Epithelial cell of proximal tubule (primary cell): ENCODE results near the gene LRRC3C. TPM values are rescaled to one million over a fixed set of nuclear protein-coding genes. Genes with fewer than 3 reads are reported as not detected.
"Not testable (repeated sequence)": the region's sequence is repeated elsewhere in the genome, so short reads cannot be mapped to it uniquely, and the experiment has no call there.

Experiments used
- DNase-seq: peaks from one replicate; pipeline ENCODE4 v3.0.0-alpha.2; 2011; ENCODE audit warnings: low read depth
- H3K4me3 ChIP-seq: 2 replicates; pipeline ENCODE4 v1.5.1; 2011; ENCODE audit warnings: low read depth, mild to moderate bottlenecking, low read length
- CTCF ChIP-seq: conservative IDR thresholded peaks from 2 replicates; pipeline ENCODE4 v1.5.1; 2012; ENCODE audit warnings: low read depth, mild to moderate bottlenecking, low read length
- total RNA-seq: library from RNA; depleted of rRNA; stranded (reverse); fragments of >200 nt; gene quantifications from 2 replicates; pipeline ENCODE4 v1.2.3, GENCODE V29; 2015

Gene LRRC3C
- total RNA-seq, 1 donor from 2014 or later: not detected

GRCh38 chr17:39939106-39939505, 11.6 kb downstream of the LRRC3C start:
- H3K4me3 ChIP-seq: no peak overlapping the region
- no peak for DNase-seq
- no peak for TF ChIP-seq CTCF

GRCh38 chr17:39939588-39940419, 12.3 kb downstream of the LRRC3C start:
- DNase-seq: no peak
- peak; percentile 52 for TF ChIP-seq CTCF
- no peak overlapping the region for H3K4me3 ChIP-seq

- no peak for DNase-seq
- no peak for TF ChIP-seq CTCF
- no peak overlapping the region for H3K4me3 ChIP-seq
Observed at GRCh38 chr17:39943702-39944392, 16.3 kb downstream of the LRRC3C start.

GRCh38 chr17:39944393-39944711, 16.8 kb downstream of the LRRC3C start:
- no peak overlapping the region for H3K4me3 ChIP-seq
- DNase-seq: no peak
- no peak for TF ChIP-seq CTCF

- no peak for TF ChIP-seq CTCF
- no peak for DNase-seq
- H3K4me3 ChIP-seq: no peak overlapping the region
Observed at GRCh38 chr17:39946551-39947330, 19.2 kb downstream of the LRRC3C start.

GRCh38 chr17:39948489-39948828, 20.9 kb downstream of the LRRC3C start:
- not testable (repeated sequence) for H3K4me3 ChIP-seq, DNase-seq

GRCh38 chr17:39949028-39949427, 21.5 kb downstream of the LRRC3C start:
- TF ChIP-seq CTCF: no peak
- H3K4me3 ChIP-seq: no peak overlapping the region
- no peak for DNase-seq
